ENCODE results near the gene ZNF253.

- no peak for TF ChIP-seq CTCF (optimal IDR thresholded peaks at IDR 0.05 in 1 of 3, IDR thresholded peaks at IDR 0.05 in 1 of 3, conservative IDR thresholded peaks at IDR 0.05 in 1 of 3; ENCODE audit: extremely low read depth in 1 of 3, insufficient read depth in 2 of 3, low read length in 3 of 3)
- no peak for TF ChIP-seq EZH2 (IDR thresholded peaks at IDR 0.05; ENCODE audit: low read length)
These were observed 34.6 kb downstream of the ZNF253 start for GRCh38 chr19:19900139-19900728.
